D341Med (cell line): Measurements from ENCODE around the gene DENND2D.
A peak's percentile ranks its signal among the peaks of the same experiment; 100 is the strongest.

Experiments
- DNase-seq: peaks from one replicate; pipeline ENCODE4 v3.0.0; 2012; ENCODE audit warnings: low spot score

Gene DENND2D

GRCh38 chr1:111202707-111203623 lies 2.5 kb upstream of the DENND2D start:
- no peak for DNase-seq

GRCh38 chr1:111202366-111202706 lies 1.9 kb upstream of the DENND2D start:
- no peak for DNase-seq

GRCh38 chr1:111201275-111202090 lies 1.0 kb upstream of the DENND2D start:
- no peak for DNase-seq

- DNase-seq, result no peak
Measured at GRCh38 chr1:111200802-111201161, 336 bp upstream of the DENND2D start.

- no peak for DNase-seq
Measured at GRCh38 chr1:111199329-111199728, 1.1 kb downstream of the DENND2D start.

- DNase-seq, result no peak
Measured at GRCh38 chr1:111198836-111199235, 1.6 kb downstream of the DENND2D start.

- DNase-seq, result peak; percentile 47
Measured at GRCh38 chr1:111197598-111198284, 2.7 kb downstream of the DENND2D start.

GRCh38 chr1:111196213-111196612 lies 4.2 kb downstream of the DENND2D start:
- DNase-seq, result no peak

GRCh38 chr1:111195002-111195684 lies 5.3 kb downstream of the DENND2D start:
- no peak for DNase-seq

- DNase-seq, result no peak
Measured at GRCh38 chr1:111193712-111194480, 6.5 kb downstream of the DENND2D start.

GRCh38 chr1:111192658-111193519 lies 7.6 kb downstream of the DENND2D start:
- DNase-seq, result no peak

- no peak for DNase-seq
Measured at GRCh38 chr1:111192074-111192473, 8.4 kb downstream of the DENND2D start.

GRCh38 chr1:111191496-111191895 lies 8.9 kb downstream of the DENND2D start:
- DNase-seq, result no peak

GRCh38 chr1:111190931-111191451 lies 9.5 kb downstream of the DENND2D start:
- DNase-seq, result no peak

- DNase-seq, result no peak
Measured at GRCh38 chr1:111184663-111185062, 15.8 kb downstream of the DENND2D start.

GRCh38 chr1:111183308-111184069 lies 17.0 kb downstream of the DENND2D start:
- no peak for DNase-seq

- DNase-seq, result no peak
Measured at GRCh38 chr1:111182052-111182451, 18.4 kb downstream of the DENND2D start.

GRCh38 chr1:111179968-111180533 lies 20.4 kb downstream of the DENND2D start:
- DNase-seq, result no peak

- no peak for DNase-seq
Measured at GRCh38 chr1:111176678-111177077, 23.8 kb downstream of the DENND2D start.
